PC-9 (cell line): ENCODE data around the gene NINJ1. TPM values are rescaled to one million over a fixed set of nuclear protein-coding genes. Genes with fewer than 3 reads are reported as not detected.

Experiments
- BruUV-seq: library from RNA; stranded (reverse); fragments of 400-500 nt; replicated peaks from 2 replicates; lab custom pipeline; 2021; lab: Mats Ljungman, UMichigan
- CTCF ChIA-PET: fragments of 300-600 bp; sonication (Branson Sonifier 250); formaldehyde crosslinking; loops from one replicate; lab custom pipeline; 2022; ENCODE audit warnings: antibody characterized with exemption; lab: Charles Lee
- POLR2A ChIA-PET: fragments of 300-600 bp; sonication (Branson Sonifier 250); formaldehyde crosslinking; loops from one replicate; lab custom pipeline; 2022; ENCODE audit warnings: antibody characterized with exemption; ENCODE audit not compliant: unreplicated experiment; lab: Charles Lee
- DNase-seq, 2 experiments: peaks; one replicate each; pipeline versions ENCODE4 v3.0.0 to v3.0.0-alpha.2; 2015 to 2022; ENCODE audit warnings: mixed read lengths in 1 of 2
- H2AFZ ChIP-seq: fragments of 200-600 bp; sonication (generic); 2 replicates; pipeline ENCODE4 v1.8.1; 2017; ENCODE audit warnings: antibody characterized with exemption
- H3F3A ChIP-seq: fragments of 200-600 bp; sonication (generic); 2 replicates; pipeline ENCODE4 v1.8.1; 2017; ENCODE audit warnings: antibody characterized with exemption, mild to moderate bottlenecking, low read depth; ENCODE audit not compliant: insufficient read depth
- H3K27ac ChIP-seq: fragments of 200-600 bp; sonication (generic); 2 replicates; pipeline ENCODE4 v1.6.1; 2016; ENCODE audit warnings: mixed run types
- H3K27me3 ChIP-seq: fragments of 200-600 bp; sonication (generic); 2 replicates; pipeline ENCODE4 v1.6.1; 2016; ENCODE audit warnings: low read depth, mixed run types; ENCODE audit not compliant: insufficient read depth
- H3K36me3 ChIP-seq: fragments of 200-600 bp; sonication (generic); 2 replicates; pipeline ENCODE4 v1.6.1; 2016; ENCODE audit warnings: low read depth, mixed run types
- H3K4me1 ChIP-seq: fragments of 200-600 bp; sonication (generic); replicated peaks from 2 replicates; pipeline ENCODE4 v1.6.1; 2016; ENCODE audit warnings: mixed run types; ENCODE audit not compliant: insufficient read depth
- H3K4me2 ChIP-seq: fragments of 200-600 bp; sonication (generic); 2 replicates; pipeline ENCODE4 v1.6.1; 2017; ENCODE audit warnings: mixed run types
- H3K4me3 ChIP-seq: fragments of 200-600 bp; sonication (generic); 2 replicates; pipeline ENCODE4 v1.6.1; 2016; ENCODE audit warnings: mixed run types
- H3K79me2 ChIP-seq: fragments of 200-600 bp; sonication (generic); 2 replicates; pipeline ENCODE4 v1.6.1; 2017; ENCODE audit warnings: low read depth, mixed run types
- H3K9me2 ChIP-seq: fragments of 200-600 bp; sonication (generic); 2 replicates; pipeline ENCODE4 v1.8.1; 2017; ENCODE audit warnings: mild to moderate bottlenecking; ENCODE audit not compliant: insufficient read depth
- H3K9me3 ChIP-seq: fragments of 200-600 bp; sonication (generic); 2 replicates; pipeline ENCODE4 v1.8.1; 2016; ENCODE audit warnings: low read depth; ENCODE audit not compliant: insufficient read depth
- H4K20me1 ChIP-seq: fragments of 200-600 bp; sonication (generic); 2 replicates; pipeline ENCODE4 v1.8.1; 2017; ENCODE audit not compliant: insufficient read depth
- CTCF ChIP-seq: fragments of 200-600 bp; sonication (generic); conservative IDR thresholded peaks from 2 replicates; pipeline ENCODE4 v1.6.1; 2017; ENCODE audit warnings: mixed run types, antibody characterized with exemption, mild to moderate bottlenecking, moderate library complexity
- EZH2 ChIP-seq: fragments of 200-600 bp; sonication (generic); IDR thresholded peaks from 2 replicates; pipeline ENCODE4 v1.8.0; 2017; ENCODE audit warnings: antibody characterized with exemption, low read depth
- intact Hi-C: fragments of 100-400 bp; cut with micrococcal nuclease; formaldehyde crosslinking; loops from one replicate; pipeline ENCODE4 v1.10.0; 2022; ENCODE audit not compliant: unreplicated experiment
- total RNA-seq: library from RNA; stranded (reverse); gene quantifications from 2 replicates; pipeline ENCODE4 v1.2.3, GENCODE V29; 2021

Gene NINJ1
- total RNA-seq, 1 experiment from 2014 or later, result 115 TPM

DNA sequence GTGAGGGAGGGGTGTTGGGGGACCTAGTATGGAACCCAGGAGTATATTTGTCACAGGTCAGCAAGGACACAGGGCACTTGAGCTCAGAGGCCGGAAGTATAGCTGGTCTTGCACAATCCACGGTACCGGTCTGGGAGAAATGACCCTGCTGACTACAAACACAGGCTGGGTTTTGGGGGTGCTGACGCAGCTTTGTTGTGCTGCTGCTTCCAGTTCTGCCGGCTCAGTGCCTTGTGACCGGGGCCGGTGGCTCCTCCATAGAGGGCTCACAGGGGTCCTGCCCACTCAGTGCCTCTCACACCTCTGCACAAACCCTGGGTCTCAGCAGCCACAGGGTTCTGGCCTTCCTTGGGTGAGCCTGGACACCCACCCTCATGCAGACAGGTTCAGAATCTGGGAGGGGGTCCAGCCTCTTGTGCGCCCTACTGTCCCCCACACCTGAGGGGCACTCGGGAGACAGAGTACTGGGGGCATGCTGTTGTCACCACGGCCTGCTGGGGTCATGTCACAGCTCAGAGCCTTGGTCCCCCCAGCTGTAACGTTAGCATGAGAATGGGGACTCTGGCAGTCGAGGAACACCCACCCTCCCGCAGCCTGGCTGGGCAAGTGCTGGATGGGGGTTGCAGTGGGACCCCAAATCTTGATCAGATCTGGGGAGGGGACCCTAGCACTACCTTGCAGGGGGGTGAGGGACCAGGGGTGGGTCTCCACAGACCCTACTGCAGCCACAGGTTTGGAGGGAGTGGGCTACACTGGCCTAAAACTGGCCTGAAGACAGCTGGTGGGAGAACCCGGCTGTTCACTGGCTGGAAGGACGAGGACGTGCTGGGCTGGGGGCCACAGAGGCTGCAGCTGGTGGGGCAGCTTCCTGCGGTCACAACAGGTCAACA is 17.7 kb downstream of the NINJ1 start:
- Histone ChIP-seq H3K27ac (peak overlapping the region; percentile 97), H2AFZ (no peak overlapping the region), H3K9me3 (no peaks in the 10 kb centered on the region), H3K79me2 (peaks cover 21% of the 10 kb centered on the region), H3K9me2 (no peaks in the 10 kb centered on the region), H4K20me1 (no peaks in the 10 kb centered on the region), H3K4me3 (peak overlapping the region; percentile 49), H3F3A (peaks cover 73% of the 10 kb centered on the region), H3K27me3 (no peaks in the 10 kb centered on the region), H3K4me1 (peaks cover 77% of the 10 kb centered on the region), H3K36me3 (0 out of 2 replicates have a peak, but pooled peaks cover 4% of the 10 kb centered on the region), H3K4me2 (peak overlapping the region; percentile 92)
- no TSS peak for BruUV-seq
- TF ChIP-seq EZH2, result no peak
- TF ChIP-seq CTCF, result no peak
- ChIA-PET CTCF (interaction anchor here (1.0 kb wide), 1 partner anchor 38 kb away, joined by 3 read pairs; no protein-coding TSS in a partner anchor), POLR2A (interaction anchor here (0.5 to 0.7 kb wide), 5 partner anchors 17 to 186 kb away, joined by 5 to 19 read pairs (median 6); partner anchors contain the start of gene NINJ1)
- DNase-seq, result peak; percentile 83 to 93
- intact Hi-C loops, result no loop called here

- DNase-seq, result no peak
- no peak overlapping the region for H3K4me3 ChIP-seq
- H3K4me2 ChIP-seq, result no peak overlapping the region
- no peaks in the 10 kb centered on the region for H3K9me3 ChIP-seq
- intact Hi-C loops, result no loop called here
- BruUV-seq, result no TSS peak
- CTCF ChIA-PET, result interaction anchor here (1.0 kb wide), 1 partner anchor 38 kb away, joined by 3 read pairs; no protein-coding TSS in a partner anchor
- no peaks in the 10 kb centered on the region for H3K9me2 ChIP-seq
- POLR2A ChIA-PET, result interaction anchor here (0.6 to 0.7 kb wide), 3 partner anchors 18 to 141 kb away, joined by 6 to 19 read pairs (median 14); partner anchors contain the start of gene NINJ1
- no peak for TF ChIP-seq CTCF
- no peak for TF ChIP-seq EZH2
- H3F3A ChIP-seq, result peaks cover 78% of the 10 kb centered on the region
- H3K79me2 ChIP-seq, result peaks cover 27% of the 10 kb centered on the region
- no peaks in the 10 kb centered on the region for H3K27me3 ChIP-seq
- H3K4me1 ChIP-seq, result peaks cover 78% of the 10 kb centered on the region
- H3K36me3 ChIP-seq, result 0 out of 2 replicates have a peak, but pooled peaks cover 3% of the 10 kb centered on the region
- H2AFZ ChIP-seq, result no peak overlapping the region
- peak overlapping the region; percentile 97 for H3K27ac ChIP-seq
- no peaks in the 10 kb centered on the region for H4K20me1 ChIP-seq
Observed at GRCh38 chr9:93115486-93116071, 18.5 kb downstream of the NINJ1 start.

DNA sequence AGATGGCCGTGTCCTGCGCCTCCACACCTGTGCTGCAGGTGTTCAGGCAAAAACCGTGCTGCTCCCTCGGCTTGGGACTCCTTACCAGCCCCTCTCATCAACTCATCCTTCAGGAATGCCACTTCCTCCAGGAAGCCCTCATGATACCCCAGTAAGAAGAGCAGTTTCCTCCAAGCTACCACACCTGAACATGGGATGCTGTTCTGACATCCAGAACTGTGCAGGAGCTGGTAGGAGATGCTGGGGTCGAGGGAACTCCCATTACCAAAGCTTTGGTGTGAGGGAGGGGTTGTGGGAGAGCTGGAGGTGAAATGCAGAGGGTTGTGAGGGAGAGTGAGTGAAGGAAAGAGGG is 19.1 kb downstream of the NINJ1 start:
- ChIA-PET POLR2A (interaction anchor here (0.6 kb wide), 1 partner anchor 20 kb away, joined by 4 read pairs; no protein-coding TSS in a partner anchor), CTCF (no interaction called here)
- Histone ChIP-seq H2AFZ (no peak overlapping the region), H3K27me3 (no peaks in the 10 kb centered on the region), H3F3A (peaks cover 79% of the 10 kb centered on the region), H3K36me3 (0 out of 2 replicates have a peak, but pooled peaks cover 3% of the 10 kb centered on the region), H3K27ac (peak overlapping the region; percentile 97), H3K79me2 (peaks cover 34% of the 10 kb centered on the region), H3K4me1 (peaks cover 79% of the 10 kb centered on the region), H3K4me2 (peak overlapping the region; percentile 69), H3K9me3 (no peaks in the 10 kb centered on the region), H3K9me2 (no peaks in the 10 kb centered on the region), H4K20me1 (no peaks in the 10 kb centered on the region), H3K4me3 (peak overlapping the region; percentile 31; the same call in 1 of the 2 replicates)
- no TSS peak for BruUV-seq
- TF ChIP-seq EZH2 (no peak), CTCF (no peak)
- intact Hi-C loops, result loop anchor here (5.0 kb wide), 3 partner anchors 143 to 348 kb away; partner anchors contain the start of genes FAM120A and FAM120AOS
- no peak for DNase-seq
